Panc1 (cell line): ENCODE results near the gene SCAMP1. TPM values are rescaled to one million over a fixed set of nuclear protein-coding genes. Genes with fewer than 3 reads are reported as not detected.

Source experiments
- ATAC-seq: fragments of 200-7000 bp; cut with Tn5 transposase; 2 replicates; pipeline ENCODE4 v1.9.1; 2020; ENCODE audit warnings: mild to moderate bottlenecking, moderate library complexity
- BruUV-seq: library from RNA; stranded (reverse); fragments of 400-500 nt; replicated peaks from 2 replicates; lab custom pipeline; 2021; lab: Mats Ljungman, UMichigan
- CTCF ChIA-PET: fragments of 300-600 bp; sonication (Branson Sonifier 250); formaldehyde crosslinking; loops from one replicate; lab custom pipeline; 2022; ENCODE audit warnings: antibody characterized with exemption; lab: Charles Lee
- POLR2A ChIA-PET: fragments of 300-600 bp; sonication (Branson Sonifier 250); formaldehyde crosslinking; loops from one replicate; lab custom pipeline; 2022; ENCODE audit warnings: antibody characterized with exemption; lab: Charles Lee
- DNase-seq: peaks from one replicate; pipeline ENCODE4 v3.0.0-alpha.2; 2010; ENCODE audit warnings: low read depth, low spot score
- H3K27ac ChIP-seq: 2 replicates; pipeline ENCODE4 v1.5.1; 2011; ENCODE audit warnings: mild to moderate bottlenecking, low read length, inconsistent platforms
- H3K27me3 ChIP-seq: fragments of 200-500 bp; sonication (Bioruptor generic); 2 replicates; pipeline ENCODE4 v1.6.0; 2014; ENCODE audit warnings: low read length, inconsistent platforms; ENCODE audit not compliant: control insufficient read depth, insufficient read depth
- H3K36me3 ChIP-seq: fragments of 200-500 bp; sonication (Bioruptor generic); 2 replicates; pipeline ENCODE4 v1.5.1; 2014; ENCODE audit warnings: inconsistent platforms, mild to moderate bottlenecking, low read length, moderate library complexity; ENCODE audit not compliant: control insufficient read depth, insufficient read depth
- H3K4me1 ChIP-seq: 2 replicates; pipeline ENCODE4 v1.5.1; 2011; ENCODE audit warnings: inconsistent platforms, mild to moderate bottlenecking, low read length, moderate library complexity; ENCODE audit not compliant: control insufficient read depth, insufficient read depth
- H3K4me3 ChIP-seq, 2 experiments: 2 replicates each; pipeline ENCODE4 v1.5.1; 2011 to 2012; ENCODE audit warnings: low read depth in 2 of 2, low read length in 2 of 2, mild to moderate bottlenecking in 2 of 2, inconsistent platforms in 1 of 2, moderate library complexity in 1 of 2
- H3K9me3 ChIP-seq: fragments of 200-500 bp; sonication (Bioruptor generic); 2 replicates; pipeline ENCODE4 v1.5.1; 2014; ENCODE audit warnings: low read depth, mild to moderate bottlenecking, inconsistent platforms, low read length, moderate library complexity; ENCODE audit not compliant: control insufficient read depth, insufficient read depth
- CTCF ChIP-seq: fragments of 450-650 bp; IDR thresholded peaks from 2 replicates; pipeline ENCODE4 v1.5.1; 2017; ENCODE audit warnings: mild to moderate bottlenecking
- POLR2AphosphoS5 ChIP-seq: IDR thresholded peaks from 2 replicates; pipeline ENCODE4 v1.6.1; 2012; ENCODE audit warnings: mild to moderate bottlenecking, low read depth, low read length, moderate library complexity
- REST ChIP-seq, 2 experiments: IDR thresholded peaks; 2 replicates each; pipeline ENCODE4 v1.6.1; 2011 to 2012; ENCODE audit warnings: low read depth in 2 of 2, control low read depth in 1 of 2, low read length in 1 of 2, mild to moderate bottlenecking in 1 of 2, moderate library complexity in 1 of 2; ENCODE audit not compliant: insufficient read depth in 1 of 2
- SIN3A ChIP-seq: IDR thresholded peaks from 2 replicates; pipeline ENCODE4 v1.6.1; 2012; ENCODE audit warnings: low read depth, mild to moderate bottlenecking, low read length, moderate library complexity, borderline replicate concordance; ENCODE audit not compliant: insufficient read depth
- TCF7L2 ChIP-seq: IDR thresholded peaks from 2 replicates; pipeline ENCODE4 v1.6.1; 2011; ENCODE audit warnings: mild to moderate bottlenecking, low read depth, low read length, inconsistent platforms
- in situ Hi-C: cut with HindIII; loops from 2 replicates; pipeline ENCODE4 v1.10.0; 2016; ENCODE audit warnings: low sequenced_read_pairs, low pct_unique_long_range_greater_than_20kb
- intact Hi-C: fragments of 100-400 bp; cut with micrococcal nuclease; formaldehyde crosslinking; loops from one replicate; pipeline ENCODE4 v1.10.0; 2022; ENCODE audit not compliant: unreplicated experiment
- total RNA-seq: library from RNA; stranded (reverse); gene quantifications from one replicate; pipeline ENCODE4 v1.2.1, GENCODE V29; 2021; ENCODE audit not compliant: unreplicated experiment

SCAMP1 gene
- total RNA-seq, 1 experiment from 2014 or later = 51.3 TPM

GRCh38 chr5:78473751-78474150 is 113.3 kb downstream of the SCAMP1 start:
- CTCF ChIA-PET = no interaction called here

GRCh38 chr5:78475370-78475769 is 115.0 kb downstream of the SCAMP1 start:
- H3K36me3 ChIP-seq = no peaks in the 10 kb centered on the region
- no peaks in the 10 kb centered on the region for H3K4me1 ChIP-seq
- H3K27me3 ChIP-seq = no peaks in the 10 kb centered on the region
- in situ Hi-C loops (no loop called here), intact Hi-C loops (no loop called here)
- no TSS peak for BruUV-seq
- TF ChIP-seq CTCF (no peak), TCF7L2 (no peak), POLR2AphosphoS5 (no peak), REST (IDR thresholded peaks at IDR 0.05; ENCODE audit: insufficient read depth in 1 of 2, low read depth in 2 of 2, low read length in 1 of 2) (no peak), SIN3A (no peak)
- H3K9me3 ChIP-seq = no peaks in the 10 kb centered on the region
- POLR2A ChIA-PET = no interaction called here
- no peak overlapping the region for H3K27ac ChIP-seq
- H3K4me3 ChIP-seq = no peak overlapping the region
- ATAC-seq (no peak), DNase-seq (no peak)
- CTCF ChIA-PET = no interaction called here

More at GRCh38 chr5:78473751-78474150, 113.3 kb downstream of the SCAMP1 start:
- intact Hi-C loops = no loop called here
- Histone ChIP-seq H3K27ac (no peak overlapping the region), H3K36me3 (no peaks in the 10 kb centered on the region), H3K27me3 (no peaks in the 10 kb centered on the region), H3K4me3 (no peak overlapping the region), H3K9me3 (no peaks in the 10 kb centered on the region), H3K4me1 (no peaks in the 10 kb centered on the region)
- POLR2A ChIA-PET = interaction anchor here (0.6 kb wide), 1 partner anchor 343 kb away, joined by 3 read pairs; no protein-coding TSS in a partner anchor
- no peak for TF ChIP-seq SIN3A
- no peak for TF ChIP-seq TCF7L2
- TF ChIP-seq POLR2AphosphoS5 = no peak
- TF ChIP-seq REST (IDR thresholded peaks at IDR 0.05; ENCODE audit: insufficient read depth in 1 of 2, low read depth in 2 of 2, low read length in 1 of 2) = no peak
- ATAC-seq (no peak), DNase-seq (no peak)
- no TSS peak for BruUV-seq
- in situ Hi-C loops = no loop called here
